ENCODE data around the gene ZNF423.

Gene ZNF423

GRCh38 chr16:49636608-49637007 is 219.3 kb downstream of the ZNF423 start:
- DNase-seq: no peak

GRCh38 chr16:49635591-49636581 is 220.0 kb downstream of the ZNF423 start:
- DNase-seq: no peak

GRCh38 chr16:49635009-49635350 is 220.9 kb downstream of the ZNF423 start:
- DNase-seq: no peak

GRCh38 chr16:49634235-49635008 is 221.5 kb downstream of the ZNF423 start:
- DNase-seq: no peak

GRCh38 chr16:49632795-49633184 is 223.1 kb downstream of the ZNF423 start:
- no peak for DNase-seq

- no peak for DNase-seq
Observed at GRCh38 chr16:49632086-49632794, 223.7 kb downstream of the ZNF423 start.

GRCh38 chr16:49631187-49632041 is 224.5 kb downstream of the ZNF423 start:
- DNase-seq: no peak

GRCh38 chr16:49630783-49631182 is 225.1 kb downstream of the ZNF423 start:
- no peak for DNase-seq

- DNase-seq: no peak
Observed at GRCh38 chr16:49629851-49630250, 226.1 kb downstream of the ZNF423 start.

- DNase-seq: no peak
Observed at GRCh38 chr16:49628148-49628547, 227.8 kb downstream of the ZNF423 start.

- DNase-seq: no peak
Observed at GRCh38 chr16:49625311-49626065, 230.4 kb downstream of the ZNF423 start.

GRCh38 chr16:49623501-49624266 is 232.2 kb downstream of the ZNF423 start:
- DNase-seq: no peak

GRCh38 chr16:49622421-49623402 is 233.2 kb downstream of the ZNF423 start:
- DNase-seq: no peak

GRCh38 chr16:49622084-49622390 is 233.9 kb downstream of the ZNF423 start:
- DNase-seq: no peak

GRCh38 chr16:49621241-49622083 is 234.4 kb downstream of the ZNF423 start:
- DNase-seq: no peak

GRCh38 chr16:49620869-49621240 is 235.1 kb downstream of the ZNF423 start:
- DNase-seq: no peak

GRCh38 chr16:49620158-49620868 is 235.6 kb downstream of the ZNF423 start:
- no peak for DNase-seq

GRCh38 chr16:49619811-49620157 is 236.1 kb downstream of the ZNF423 start:
- no peak for DNase-seq

Data from activated T-cell treated with anti-CD3 and anti-CD28 coated beads for 4 hours (primary cell).